Erythroblast (primary cell): ENCODE results near the gene MRPS35.

Source experiments
- GATA1 ChIP-seq: IDR thresholded peaks from 2 replicates; pipeline ENCODE4 v1.6.1; 2011; ENCODE audit warnings: low read depth, mild to moderate bottlenecking, control low read depth, low read length, moderate library complexity
- POLR2A ChIP-seq: IDR thresholded peaks from 2 replicates; pipeline ENCODE4 v1.6.1; 2011; ENCODE audit warnings: mild to moderate bottlenecking, low read length

DNA sequence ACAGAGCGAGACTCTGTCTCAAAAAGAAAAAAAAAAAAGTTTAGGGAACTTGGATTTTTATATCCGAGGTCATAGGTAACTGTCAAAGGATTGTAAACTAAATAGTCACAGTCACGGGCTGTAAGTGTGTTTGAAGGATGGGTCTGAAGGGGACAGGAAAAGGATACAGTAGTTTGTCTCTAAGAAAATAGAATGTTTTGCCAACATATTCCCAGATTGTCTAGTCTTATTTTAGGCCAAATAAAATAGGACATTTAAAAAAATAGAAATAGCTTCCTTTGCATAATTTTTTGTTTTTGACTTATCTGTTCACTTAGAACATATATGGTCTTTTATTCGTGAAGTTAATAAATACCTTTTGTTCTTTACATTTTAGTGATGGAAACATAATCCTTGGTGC, 38.6 kb upstream of the MRPS35 start:
- no peak for TF ChIP-seq POLR2A
- no peak for TF ChIP-seq GATA1
